Glomerular endothelial cell (primary cell): ENCODE results near the gene NOP10. TPM values are rescaled to one million over a fixed set of nuclear protein-coding genes. Genes with fewer than 3 reads are reported as not detected.

Source experiments
- DNase-seq: peaks from one replicate; pipeline ENCODE4 v3.0.0-alpha.2; 2011; ENCODE audit warnings: low read depth, low spot score; ENCODE audit errors: extremely low read depth
- total RNA-seq: library from RNA; depleted of rRNA; stranded (reverse); fragments of >200 nt; gene quantifications from 2 replicates; pipeline ENCODE4 v1.2.3, GENCODE V29; 2015

NOP10 gene
- total RNA-seq, 1 donor from 2014 or later: 397 TPM

DNA sequence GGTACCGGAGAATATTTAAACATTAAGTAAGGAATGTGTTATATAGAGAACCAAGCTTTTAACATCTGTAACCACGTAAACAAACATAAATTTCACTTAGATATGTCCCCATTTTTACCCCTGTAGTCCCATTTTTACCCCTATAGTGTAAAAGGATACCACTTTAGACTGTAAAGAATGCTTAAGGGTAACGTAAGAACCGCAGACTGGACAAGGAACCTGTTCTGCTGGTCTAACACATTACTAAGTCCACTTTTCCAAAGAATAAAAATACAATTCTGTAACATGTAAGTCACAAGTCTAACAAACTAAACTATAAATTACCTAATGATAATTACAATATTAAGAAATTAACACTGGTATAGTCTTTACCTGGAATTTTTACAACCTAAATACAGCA lies 8.3 kb downstream of the NOP10 start:
- DNase-seq: no peak

DNA sequence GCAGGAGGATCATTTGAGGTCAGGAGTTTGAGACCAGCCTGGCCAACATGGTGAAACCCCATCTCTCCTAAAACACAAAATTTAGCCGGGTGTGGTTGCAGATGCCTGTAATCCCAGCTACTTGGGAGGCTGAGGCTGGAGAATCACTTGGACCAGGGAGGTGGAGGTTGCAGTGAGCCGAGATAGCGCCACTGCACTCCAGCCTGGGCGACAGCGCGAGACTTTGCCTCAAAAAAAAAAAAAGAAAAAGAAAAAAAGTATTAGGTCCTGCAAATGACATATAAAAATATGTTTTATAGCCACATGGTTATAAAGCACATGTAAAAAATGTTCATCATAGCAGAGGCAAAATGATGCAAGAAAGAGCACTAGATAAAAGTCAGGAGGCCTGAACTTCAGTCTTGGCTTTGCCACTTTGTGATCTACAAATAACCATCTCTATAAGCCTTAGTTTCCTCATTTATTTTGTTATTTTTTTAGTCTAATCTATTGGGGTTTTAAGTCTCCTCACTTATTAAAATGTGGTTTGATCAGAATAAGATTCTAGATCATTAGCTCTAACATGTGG lies 10.3 kb downstream of the NOP10 start:
- no peak for DNase-seq

DNA sequence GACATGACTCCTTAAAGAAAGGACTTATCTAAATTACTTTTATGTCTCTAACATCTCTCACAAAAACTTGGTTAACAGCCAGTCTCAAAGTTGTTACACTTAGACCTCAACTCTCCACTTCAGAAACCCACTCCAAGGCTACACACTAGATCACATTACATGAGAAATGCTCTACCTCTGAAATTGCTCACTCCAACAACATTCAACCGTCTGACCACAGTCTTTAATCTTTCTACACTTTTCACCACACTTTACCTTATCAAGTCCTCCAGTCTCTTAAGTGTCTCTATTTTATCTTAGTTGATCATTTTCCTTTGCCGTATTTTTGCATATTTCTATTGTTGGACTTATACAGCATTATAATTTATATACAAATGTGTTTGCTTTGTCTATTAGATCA lies 11.1 kb downstream of the NOP10 start:
- DNase-seq: no peak

DNA sequence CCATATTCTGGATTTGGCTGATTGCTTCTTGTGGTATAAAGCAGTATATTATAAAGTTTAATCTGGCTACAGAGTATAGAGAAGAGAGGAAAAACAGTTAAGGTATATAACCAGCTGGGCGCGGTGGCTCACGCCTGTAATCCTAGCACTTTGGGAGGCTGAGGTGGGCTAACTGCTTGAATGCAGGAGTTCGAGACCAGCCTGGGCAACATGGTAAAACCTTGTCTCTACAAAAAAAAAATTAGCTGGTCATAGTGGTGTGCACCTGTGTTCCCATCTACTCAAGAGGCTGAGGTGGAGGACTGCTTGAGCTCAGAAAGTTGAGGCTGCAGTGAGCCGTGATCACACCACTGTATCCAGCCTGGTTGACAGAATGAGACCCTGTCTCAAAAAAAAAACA lies 12.7 kb downstream of the NOP10 start:
- no peak for DNase-seq

DNA sequence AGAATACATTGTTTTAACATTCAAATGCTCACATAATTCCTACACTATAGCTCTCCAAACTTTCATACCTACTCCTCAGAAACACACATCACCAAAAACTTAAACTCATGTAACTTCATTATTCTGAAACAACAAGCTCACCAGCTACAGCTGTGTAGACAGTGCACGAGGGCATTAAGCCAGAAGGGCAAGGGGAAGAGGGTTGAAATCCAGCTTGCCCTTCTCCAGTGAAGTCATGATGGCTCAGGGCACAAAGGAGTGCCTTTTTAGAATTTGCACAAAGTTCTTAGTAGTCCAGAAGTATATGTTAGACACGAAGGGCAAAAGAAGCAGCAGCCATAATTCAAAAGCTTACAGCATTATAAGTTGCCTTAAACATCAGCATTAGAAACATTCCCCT lies 13.9 kb downstream of the NOP10 start:
- no peak for DNase-seq

DNA sequence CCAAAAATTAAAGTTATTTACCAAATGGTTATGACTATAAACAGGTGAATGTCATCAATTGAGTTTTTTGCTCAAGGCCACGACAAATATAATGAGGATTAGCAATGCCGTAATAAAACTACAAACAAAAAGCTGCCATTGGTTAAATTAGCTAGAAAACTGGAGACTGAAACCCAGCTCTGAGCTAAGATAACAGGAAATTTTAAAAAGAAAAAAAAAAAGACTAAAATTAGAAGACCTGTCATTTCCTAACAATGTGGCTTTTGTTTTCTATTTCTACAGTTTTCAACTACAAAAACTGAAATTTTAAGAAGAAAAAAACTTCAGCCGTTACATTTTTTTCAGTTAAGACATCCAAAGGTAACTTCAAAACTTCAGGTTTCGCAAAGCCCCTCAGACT lies 15.0 kb downstream of the NOP10 start:
- no peak for DNase-seq

DNA sequence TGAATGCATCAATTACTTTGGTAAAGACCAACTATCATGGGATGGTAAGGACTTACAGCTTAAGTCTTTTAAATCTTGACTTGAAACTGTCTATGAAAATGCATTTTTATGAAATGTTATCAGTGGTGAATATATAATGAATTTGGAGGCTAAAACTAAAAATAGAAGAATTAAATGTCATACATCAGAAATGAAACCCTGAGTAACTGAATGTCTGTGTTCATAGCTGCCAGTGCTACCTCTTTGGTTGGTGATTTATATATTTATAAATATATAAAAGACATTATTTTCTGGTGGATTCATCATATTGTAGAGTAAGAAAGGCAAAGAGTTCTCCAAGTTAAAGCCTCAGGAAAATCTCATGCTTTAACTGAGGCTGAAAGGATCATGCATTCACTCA lies 17.6 kb downstream of the NOP10 start:
- DNase-seq: no peak

DNA sequence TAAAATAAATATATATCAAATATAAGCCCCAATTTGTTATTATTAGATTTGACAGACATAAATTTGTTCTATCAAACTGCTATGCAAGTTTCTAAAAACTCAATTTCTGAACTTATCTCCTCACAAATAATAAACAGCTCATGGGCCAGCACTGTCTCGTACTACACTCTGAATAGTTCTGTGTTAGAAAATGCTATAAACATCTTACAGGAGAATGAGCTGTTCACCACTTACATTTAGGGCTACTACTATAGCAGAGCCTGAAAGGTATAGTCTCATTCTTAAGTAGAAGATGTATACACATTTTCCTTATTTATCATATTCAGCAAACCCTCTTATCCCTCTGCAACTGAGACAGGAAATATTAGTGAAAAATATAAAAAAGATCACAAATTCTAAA lies 18.0 kb downstream of the NOP10 start:
- DNase-seq: no peak

DNA sequence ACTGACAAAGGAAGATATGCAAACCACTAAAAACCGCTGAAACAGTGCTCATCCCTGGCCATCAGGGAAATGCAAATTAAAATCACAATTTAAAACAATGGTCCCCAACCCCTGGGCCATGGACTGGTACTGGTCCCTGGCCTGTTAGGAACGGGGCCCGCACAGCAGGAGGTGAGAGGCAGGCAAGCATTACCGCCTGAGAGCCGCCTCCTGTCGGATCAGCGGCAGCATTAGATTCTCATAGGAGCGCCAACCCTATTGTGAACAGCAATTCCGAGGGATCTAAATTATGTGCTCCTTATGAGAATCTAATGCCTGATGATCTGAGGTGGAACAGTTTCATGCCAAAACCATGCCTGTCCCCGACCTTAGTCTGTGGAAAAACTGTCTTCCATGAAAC lies 19.7 kb downstream of the NOP10 start:
- DNase-seq: no peak

DNA sequence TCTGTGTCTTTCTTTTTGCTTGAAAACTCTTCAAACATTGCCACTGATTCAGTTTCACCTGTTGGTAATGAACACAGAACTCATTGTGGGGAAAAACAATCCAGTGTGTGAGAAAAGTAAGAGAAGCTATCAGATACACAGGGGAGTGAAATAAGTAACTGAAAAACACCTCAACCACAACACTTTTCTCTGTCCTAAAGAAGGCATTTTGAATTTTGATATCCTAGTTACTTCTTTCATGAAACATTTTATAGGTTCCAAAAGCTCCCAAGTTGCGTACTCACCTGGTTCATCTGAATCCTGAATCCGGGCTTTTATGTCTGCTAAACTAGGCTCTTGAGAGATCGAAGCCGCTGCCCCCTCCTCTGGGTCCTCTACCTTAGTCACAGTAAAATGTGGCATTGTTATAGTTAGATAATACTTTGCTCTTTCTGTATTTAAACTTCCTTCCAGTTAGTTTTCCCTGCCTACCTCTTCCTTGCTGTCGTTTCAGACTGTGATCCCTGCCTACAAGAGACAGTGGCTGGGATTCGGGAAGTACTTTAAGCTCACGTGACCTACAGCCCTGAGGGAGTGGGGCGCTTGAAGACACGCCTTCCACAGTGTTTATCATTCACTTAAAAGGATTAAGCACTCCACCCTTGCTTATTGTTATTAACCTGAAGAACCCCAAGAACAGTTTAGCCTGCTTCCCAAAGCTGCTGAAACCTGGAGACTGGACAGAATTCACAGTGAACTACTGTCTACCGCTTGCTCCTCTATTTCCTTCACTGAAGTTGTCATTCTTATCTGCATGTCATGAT lies 24.5 kb downstream of the NOP10 start:
- no peak for DNase-seq

DNA sequence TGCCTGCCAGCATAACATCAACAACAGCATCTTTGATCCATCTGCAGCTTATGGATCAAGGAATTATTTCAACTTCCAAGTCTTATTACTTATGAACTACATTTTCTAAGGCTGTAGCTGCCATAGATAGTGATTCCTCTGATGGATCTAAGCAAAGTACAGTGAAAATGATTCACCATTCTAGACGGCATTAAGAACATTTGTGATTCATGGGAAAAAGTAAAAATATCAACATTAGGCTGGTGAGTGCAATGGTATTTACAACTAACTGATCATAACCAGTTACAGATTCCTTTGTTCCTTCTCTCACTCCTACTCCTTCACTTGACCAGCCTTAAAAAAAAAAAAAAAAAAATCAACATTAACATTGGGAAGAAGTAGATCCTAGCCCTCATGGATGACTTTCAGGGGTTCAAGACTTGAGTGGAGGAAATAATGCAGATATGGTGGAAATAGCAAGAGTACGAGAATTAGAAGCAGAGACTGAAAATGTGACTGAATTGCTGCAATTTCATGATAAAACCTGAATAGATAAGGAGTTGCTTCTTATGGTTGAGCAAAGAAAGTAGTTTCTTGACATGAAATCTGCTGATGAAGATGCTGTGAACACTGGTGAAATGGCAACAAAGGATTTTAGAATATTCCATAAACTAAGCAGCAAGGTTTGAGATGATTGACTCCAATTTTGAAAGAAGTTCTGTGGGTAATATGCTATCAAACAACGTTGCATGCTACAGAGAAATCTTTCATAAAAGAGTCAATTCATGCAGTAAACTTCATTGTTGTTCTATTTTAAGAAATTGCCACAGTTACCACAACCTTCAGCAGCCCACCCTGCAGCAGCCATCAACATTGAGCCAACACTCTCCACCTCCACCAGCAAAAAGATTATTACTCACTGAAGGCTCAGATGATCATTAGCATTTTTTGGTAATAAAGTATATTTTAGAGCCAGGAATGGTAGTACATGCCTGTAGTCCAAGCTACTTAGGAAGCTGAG lies 28.1 kb downstream of the NOP10 start:
- DNase-seq: no peak

DNA sequence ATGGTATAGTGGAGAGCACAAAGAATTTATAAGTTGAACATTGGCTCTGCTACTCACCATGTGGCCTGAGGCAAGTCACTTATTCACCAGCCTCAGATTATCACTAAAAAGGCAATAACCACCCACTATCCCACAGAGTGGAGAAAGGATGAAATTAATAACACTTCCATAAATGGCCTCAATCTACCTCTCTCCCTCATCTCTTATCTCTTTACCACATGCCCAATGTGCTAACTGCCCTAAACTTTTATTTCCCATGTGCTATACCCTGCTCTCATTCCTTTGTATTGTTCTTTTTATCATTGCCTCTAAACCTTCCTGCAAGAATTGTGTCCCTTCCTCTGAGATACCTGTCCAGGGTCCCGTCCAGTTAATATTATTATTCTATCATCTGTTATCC lies 31.4 kb downstream of the NOP10 start:
- DNase-seq: no peak

DNA sequence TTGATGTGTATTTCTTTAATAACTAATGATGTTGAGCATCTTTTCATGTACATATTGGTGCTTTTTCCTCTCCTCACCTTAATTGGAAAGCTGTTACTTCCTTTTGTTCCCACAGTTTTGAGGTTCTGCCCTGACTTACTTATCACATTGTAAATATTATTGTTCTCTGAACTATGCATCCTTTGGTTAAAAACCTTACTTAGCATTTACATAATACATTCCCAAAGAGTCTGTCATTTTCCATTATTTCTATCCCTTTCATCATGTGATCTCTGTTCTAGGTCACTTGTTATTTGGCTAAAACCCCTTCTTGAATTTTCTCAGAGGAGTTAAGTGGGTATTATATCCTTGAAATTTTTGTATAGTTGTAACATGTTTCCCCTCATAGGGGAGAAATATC lies 38.3 kb downstream of the NOP10 start:
- no peak for DNase-seq

DNA sequence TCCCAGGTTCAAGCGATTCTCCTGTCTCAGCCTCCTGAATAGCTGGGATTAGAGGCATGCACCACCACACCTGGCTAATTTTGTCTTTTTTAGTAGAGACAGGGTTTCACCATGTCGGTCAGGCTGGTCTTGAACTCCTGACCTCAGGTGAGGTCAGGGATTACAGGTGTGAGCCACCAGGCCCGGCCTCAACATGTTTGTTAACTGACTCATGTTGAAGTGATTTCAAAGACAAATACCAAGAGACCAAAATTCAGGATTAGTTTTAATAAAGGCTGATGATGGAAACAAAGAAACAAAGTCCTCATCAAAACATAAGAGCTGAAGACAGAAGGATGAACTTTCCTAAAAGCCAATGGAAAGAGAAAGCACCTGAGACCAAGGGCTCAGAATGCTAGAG lies 41.9 kb downstream of the NOP10 start:
- no peak for DNase-seq

DNA sequence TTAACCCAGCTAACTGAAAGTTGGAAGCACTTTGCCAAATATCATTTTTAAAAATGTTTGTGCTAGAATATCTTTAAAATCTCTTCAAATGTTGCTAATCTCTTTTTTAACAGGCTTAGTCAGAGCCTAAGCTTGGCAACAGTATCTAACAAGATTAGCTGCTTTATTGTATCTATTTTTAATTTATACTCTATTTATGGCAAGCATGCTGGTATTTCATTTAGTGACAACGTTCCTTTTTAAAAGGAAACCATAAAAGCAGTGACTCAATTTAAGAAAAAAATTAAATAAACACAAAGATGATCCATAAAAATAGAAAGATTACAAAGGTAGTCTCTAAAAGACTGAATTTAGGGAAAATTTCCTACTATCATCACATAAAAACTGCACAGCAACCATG lies 45.9 kb downstream of the NOP10 start:
- no peak for DNase-seq

DNA sequence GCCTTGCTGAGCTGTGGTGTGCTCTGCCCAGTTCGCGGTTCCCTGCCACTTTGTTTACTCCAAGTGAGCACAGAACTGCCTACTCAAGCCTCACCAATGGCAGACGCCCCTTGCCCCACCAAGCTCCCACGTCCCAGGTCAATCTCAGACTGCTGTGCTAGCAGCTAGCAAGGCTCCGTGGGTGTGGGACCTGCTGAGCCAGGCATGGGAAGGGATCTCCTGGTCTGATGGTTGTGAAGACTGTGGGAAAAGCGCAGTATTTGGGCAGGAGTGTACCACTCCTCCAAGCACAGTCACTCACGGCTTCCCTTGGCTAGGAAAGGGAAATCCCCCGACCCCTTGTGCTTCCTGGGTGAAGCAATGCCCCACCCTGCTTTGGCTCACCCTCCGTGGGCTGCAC lies 50.3 kb downstream of the NOP10 start:
- DNase-seq: no peak

Other genes with a start within 250 kb of the NOP10 start
- 37.1 and 58.6 TPM in 2 replicates for gene EMC7, start 241.3 kb downstream of the NOP10 start, total RNA-seq
- 1.1 and 1.5 TPM in 2 replicates for gene PGBD4, start 241.1 kb downstream of the NOP10 start, total RNA-seq
- 35.0 and 47.7 TPM in 2 replicates for gene KATNBL1, start 133.0 kb downstream of the NOP10 start, total RNA-seq
- gene EMC4, start 118.1 kb downstream of the NOP10 start, total RNA-seq: 145 and 150 TPM in 2 replicates
- 23.0 and 29.8 TPM in 2 replicates for gene SLC12A6, start 5.4 kb downstream of the NOP10 start, total RNA-seq
- gene NUTM1, start 179 bp upstream of the NOP10 start, total RNA-seq: not detected in 2 replicates
- 15.1 and 19.6 TPM in 2 replicates for gene LPCAT4, start 24.1 kb upstream of the NOP10 start, total RNA-seq
- 13.2 and 37.2 TPM in 2 replicates for gene GOLGA8A, start 94.7 kb upstream of the NOP10 start, total RNA-seq
- 9.3 and 25.9 TPM in 2 replicates for gene GOLGA8B, start 240.5 kb upstream of the NOP10 start, total RNA-seq